Measurements from ENCODE around the gene TMEM259.

The TMEM259 gene

GRCh38 chr19:990119-990571 is 30.8 kb downstream of the TMEM259 start:
- Histone ChIP-seq H3K36me3 (ENCODE audit: control insufficient read depth, insufficient read depth, low read length) (peaks cover 20% of the 10 kb centered on the region), H3K4me3 (replicated peaks; ENCODE audit: low read depth, low read length) (no peak overlapping the region), H3K27me3 (replicated peaks; ENCODE audit: control insufficient read depth, insufficient read depth, low read length) (no peaks in the 10 kb centered on the region)
- no peak for DNase-seq (ENCODE audit: extremely low read depth, insufficient read length)
- TF ChIP-seq, protein P1, sequence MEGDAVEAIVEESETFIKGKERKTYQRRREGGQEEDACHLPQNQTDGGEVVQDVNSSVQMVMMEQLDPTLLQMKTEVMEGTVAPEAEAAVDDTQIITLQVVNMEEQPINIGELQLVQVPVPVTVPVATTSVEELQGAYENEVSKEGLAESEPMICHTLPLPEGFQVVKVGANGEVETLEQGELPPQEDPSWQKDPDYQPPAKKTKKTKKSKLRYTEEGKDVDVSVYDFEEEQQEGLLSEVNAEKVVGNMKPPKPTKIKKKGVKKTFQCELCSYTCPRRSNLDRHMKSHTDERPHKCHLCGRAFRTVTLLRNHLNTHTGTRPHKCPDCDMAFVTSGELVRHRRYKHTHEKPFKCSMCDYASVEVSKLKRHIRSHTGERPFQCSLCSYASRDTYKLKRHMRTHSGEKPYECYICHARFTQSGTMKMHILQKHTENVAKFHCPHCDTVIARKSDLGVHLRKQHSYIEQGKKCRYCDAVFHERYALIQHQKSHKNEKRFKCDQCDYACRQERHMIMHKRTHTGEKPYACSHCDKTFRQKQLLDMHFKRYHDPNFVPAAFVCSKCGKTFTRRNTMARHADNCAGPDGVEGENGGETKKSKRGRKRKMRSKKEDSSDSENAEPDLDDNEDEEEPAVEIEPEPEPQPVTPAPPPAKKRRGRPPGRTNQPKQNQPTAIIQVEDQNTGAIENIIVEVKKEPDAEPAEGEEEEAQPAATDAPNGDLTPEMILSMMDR (IDR thresholded peaks at IDR 0.05; ENCODE audit: insufficient read depth, low read length, poor library complexity, severe bottlenecking), result no peak

DNA sequence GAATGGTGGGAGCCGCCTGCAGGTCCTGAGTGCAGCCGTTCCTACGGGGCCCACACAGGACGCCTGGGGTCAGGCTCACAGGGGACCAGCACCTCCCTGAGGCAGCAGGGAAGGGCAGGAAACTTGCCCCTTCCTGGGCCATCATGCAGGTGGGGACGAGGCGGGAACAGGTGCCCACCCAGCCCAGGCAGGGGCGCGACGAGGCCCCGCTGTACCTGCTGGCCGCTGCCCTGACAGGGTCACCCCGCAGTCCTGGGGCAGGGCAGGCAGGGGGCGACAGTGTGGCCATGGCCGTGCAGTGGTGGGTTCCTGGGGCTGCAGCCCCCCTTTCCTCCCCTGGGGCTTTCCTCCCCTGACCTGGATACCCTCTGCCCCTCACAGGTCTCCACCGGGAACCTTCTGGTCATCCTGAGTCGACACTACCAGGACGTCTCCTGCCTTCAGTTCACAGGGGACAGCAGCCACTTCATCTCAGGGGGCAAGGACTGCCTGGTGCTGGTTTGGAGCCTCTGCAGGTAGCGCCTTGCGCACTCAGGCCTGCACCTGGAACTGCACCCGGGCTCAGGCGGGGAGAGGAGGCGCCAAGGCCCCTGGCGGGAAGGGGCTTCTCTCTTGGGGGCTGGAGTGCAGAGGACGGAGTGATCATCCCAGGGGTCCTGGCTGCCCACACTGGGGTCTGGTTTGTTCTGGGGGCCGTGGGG is 31.4 kb downstream of the TMEM259 start:
- TF ChIP-seq, protein P1 (IDR thresholded peaks at IDR 0.05; ENCODE audit: insufficient read depth, low read length, poor library complexity, severe bottlenecking), result peak; percentile 10

GRCh38 chr19:988510-988909 is 32.4 kb downstream of the TMEM259 start:
- DNase-seq (ENCODE audit: extremely low read depth, insufficient read length), result no peak
- TF ChIP-seq, protein P1 (IDR thresholded peaks at IDR 0.05; ENCODE audit: insufficient read depth, low read length, poor library complexity, severe bottlenecking), result no peak
- peaks cover 20% of the 10 kb centered on the region for H3K36me3 ChIP-seq (ENCODE audit: control insufficient read depth, insufficient read depth, low read length)
- H3K4me3 ChIP-seq (replicated peaks; ENCODE audit: low read depth, low read length), result no peak overlapping the region
- no peaks in the 10 kb centered on the region for H3K27me3 ChIP-seq (replicated peaks; ENCODE audit: control insufficient read depth, insufficient read depth, low read length)

More for the DNA sequence above, 31.4 kb downstream of the TMEM259 start:
- Histone ChIP-seq H3K27me3 (replicated peaks; ENCODE audit: control insufficient read depth, insufficient read depth, low read length) (no peaks in the 10 kb centered on the region), H3K36me3 (ENCODE audit: control insufficient read depth, insufficient read depth, low read length) (peaks cover 20% of the 10 kb centered on the region), H3K4me3 (replicated peaks; ENCODE audit: low read depth, low read length) (no peak overlapping the region)
- no peak for DNase-seq (ENCODE audit: extremely low read depth, insufficient read length)

DNA sequence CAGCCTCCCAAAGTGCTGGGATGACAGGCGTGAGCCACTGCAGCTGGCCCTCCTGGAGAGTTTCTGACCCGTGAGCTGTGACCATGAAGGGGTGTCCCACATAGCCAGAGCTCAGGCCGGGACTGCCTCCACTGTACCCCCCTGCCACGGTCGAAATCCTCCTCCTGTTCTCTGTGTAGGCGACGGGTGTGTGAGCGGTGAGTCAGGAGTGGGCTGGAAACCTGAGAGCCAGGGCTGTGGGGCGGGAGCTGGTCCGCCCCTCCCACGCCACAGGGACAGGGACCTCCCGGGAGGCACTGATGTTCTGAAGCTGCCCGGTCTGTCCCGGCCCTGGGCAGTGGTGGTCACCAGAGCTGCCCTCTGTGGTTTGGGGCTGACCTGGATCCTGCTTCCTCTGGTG is 32.8 kb downstream of the TMEM259 start:
- no peak for DNase-seq (ENCODE audit: extremely low read depth, insufficient read length)
- TF ChIP-seq, protein P1 (IDR thresholded peaks at IDR 0.05; ENCODE audit: insufficient read depth, low read length, poor library complexity, severe bottlenecking), result no peak
- peaks cover 19% of the 10 kb centered on the region for H3K36me3 ChIP-seq (ENCODE audit: control insufficient read depth, insufficient read depth, low read length)
- no peak overlapping the region for H3K4me3 ChIP-seq (replicated peaks; ENCODE audit: low read depth, low read length)
- no peaks in the 10 kb centered on the region for H3K27me3 ChIP-seq (replicated peaks; ENCODE audit: control insufficient read depth, insufficient read depth, low read length)

DNA sequence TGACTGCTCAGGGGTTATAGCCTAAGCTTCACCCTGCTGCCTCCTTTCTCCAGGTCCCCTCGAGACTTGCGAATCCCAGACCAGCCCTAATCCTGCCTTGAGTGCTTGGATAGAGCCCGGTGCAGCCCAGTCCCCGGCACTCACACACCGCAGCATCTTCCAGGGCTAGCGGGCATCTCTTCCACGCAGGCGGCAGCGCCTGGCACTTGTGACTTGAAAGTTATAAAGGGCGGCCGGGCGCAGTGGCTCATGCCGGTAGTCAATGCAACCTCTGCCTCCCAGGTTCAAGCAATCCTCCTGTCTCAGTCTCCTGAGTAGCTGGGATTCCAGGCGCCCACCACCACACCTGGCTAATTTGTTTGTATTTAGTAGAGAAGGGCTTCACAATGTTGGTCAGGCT is 34.8 kb downstream of the TMEM259 start:
- Histone ChIP-seq H3K36me3 (ENCODE audit: control insufficient read depth, insufficient read depth, low read length) (peaks cover 18% of the 10 kb centered on the region), H3K27me3 (replicated peaks; ENCODE audit: control insufficient read depth, insufficient read depth, low read length) (no peaks in the 10 kb centered on the region), H3K4me3 (replicated peaks; ENCODE audit: low read depth, low read length) (no peak overlapping the region)
- DNase-seq (ENCODE audit: extremely low read depth, insufficient read length), result no peak
- TF ChIP-seq, protein P1 (IDR thresholded peaks at IDR 0.05; ENCODE audit: insufficient read depth, low read length, poor library complexity, severe bottlenecking), result no peak

Measured in GM06990 (cell line).